ENCODE data around the gene SLC13A1.

The SLC13A1 gene

DNA sequence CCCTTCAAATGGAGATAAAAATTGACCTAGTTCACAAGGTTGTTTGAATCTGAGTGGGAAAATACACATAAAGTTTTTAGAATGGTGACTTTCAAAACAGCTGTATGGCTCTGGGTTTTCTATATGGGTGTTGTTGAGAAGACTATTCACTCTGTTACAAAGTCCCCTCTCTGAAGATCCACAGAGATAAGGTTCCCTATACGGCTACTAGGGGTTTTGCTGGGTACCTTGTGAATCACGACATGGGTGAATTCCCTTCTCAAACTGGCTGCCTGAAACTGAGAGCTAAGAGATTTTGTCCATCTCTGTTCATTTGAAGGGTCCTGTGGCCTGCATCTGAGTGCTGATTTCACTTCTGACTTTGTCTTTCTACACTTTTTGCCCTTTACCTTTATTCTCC is 11.8 kb upstream of the SLC13A1 start:
- H3K4me1 ChIP-seq (ENCODE audit: control insufficient read depth, low read length): no peaks in the 10 kb centered on the region
- H3K79me2 ChIP-seq (ENCODE audit: control insufficient read depth, low read length): no peaks in the 10 kb centered on the region
- no peak overlapping the region for H3K4me3 ChIP-seq (ENCODE audit: low read length)
- H3K27me3 ChIP-seq (ENCODE audit: control insufficient read depth, low read length): no peaks in the 10 kb centered on the region
- H3K36me3 ChIP-seq (ENCODE audit: control insufficient read depth, low read length): no peaks in the 10 kb centered on the region
- no peaks in the 10 kb centered on the region for H3F3A ChIP-seq (ENCODE audit: control insufficient read depth, insufficient read depth)
- H4K20me1 ChIP-seq (ENCODE audit: control insufficient read depth, insufficient read depth, low read depth, low read length): no peaks in the 10 kb centered on the region
- peaks cover under 1% of the 10 kb centered on the region; the same call in 1 of the 2 replicates for H3K9me3 ChIP-seq (ENCODE audit: control insufficient read depth, insufficient read depth, low read length)
- TF ChIP-seq, protein P1, sequence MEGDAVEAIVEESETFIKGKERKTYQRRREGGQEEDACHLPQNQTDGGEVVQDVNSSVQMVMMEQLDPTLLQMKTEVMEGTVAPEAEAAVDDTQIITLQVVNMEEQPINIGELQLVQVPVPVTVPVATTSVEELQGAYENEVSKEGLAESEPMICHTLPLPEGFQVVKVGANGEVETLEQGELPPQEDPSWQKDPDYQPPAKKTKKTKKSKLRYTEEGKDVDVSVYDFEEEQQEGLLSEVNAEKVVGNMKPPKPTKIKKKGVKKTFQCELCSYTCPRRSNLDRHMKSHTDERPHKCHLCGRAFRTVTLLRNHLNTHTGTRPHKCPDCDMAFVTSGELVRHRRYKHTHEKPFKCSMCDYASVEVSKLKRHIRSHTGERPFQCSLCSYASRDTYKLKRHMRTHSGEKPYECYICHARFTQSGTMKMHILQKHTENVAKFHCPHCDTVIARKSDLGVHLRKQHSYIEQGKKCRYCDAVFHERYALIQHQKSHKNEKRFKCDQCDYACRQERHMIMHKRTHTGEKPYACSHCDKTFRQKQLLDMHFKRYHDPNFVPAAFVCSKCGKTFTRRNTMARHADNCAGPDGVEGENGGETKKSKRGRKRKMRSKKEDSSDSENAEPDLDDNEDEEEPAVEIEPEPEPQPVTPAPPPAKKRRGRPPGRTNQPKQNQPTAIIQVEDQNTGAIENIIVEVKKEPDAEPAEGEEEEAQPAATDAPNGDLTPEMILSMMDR (IDR thresholded peaks at IDR 0.05; ENCODE audit: low read depth, low read length, poor library complexity, severe bottlenecking): no peak
- no peak for TF ChIP-seq EZH2phosphoT487 (IDR thresholded peaks at IDR 0.05; ENCODE audit: borderline replicate concordance, low read length)
- no peak overlapping the region for H3K4me2 ChIP-seq (ENCODE audit: low read length)
- no peaks in the 10 kb centered on the region for H3K9me2 ChIP-seq (replicated peaks; ENCODE audit: control insufficient read depth, low read length)
- H3K27ac ChIP-seq (ENCODE audit: low read depth, low read length): no peak overlapping the region

DNA sequence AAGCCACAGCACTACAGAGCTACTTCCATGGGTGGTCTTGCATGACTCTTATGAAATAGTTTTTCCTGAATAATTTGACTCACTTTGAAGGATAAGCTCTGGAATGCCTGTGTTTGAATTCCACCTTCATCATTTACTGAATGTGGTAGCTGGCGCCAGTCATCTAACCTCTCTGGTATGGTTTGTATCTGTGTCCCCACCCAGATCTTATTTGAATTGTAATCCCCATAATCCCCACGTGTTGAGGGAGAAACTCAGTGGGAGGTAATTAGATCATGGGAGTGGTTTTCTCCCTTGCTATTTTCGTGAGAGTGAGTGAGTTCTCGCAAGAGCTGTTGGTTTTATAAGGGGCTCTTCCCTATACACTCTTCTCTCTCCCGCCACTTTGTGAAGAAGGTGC is 11.2 kb upstream of the SLC13A1 start:
- H3K4me2 ChIP-seq (ENCODE audit: low read length): no peak overlapping the region

DNA sequence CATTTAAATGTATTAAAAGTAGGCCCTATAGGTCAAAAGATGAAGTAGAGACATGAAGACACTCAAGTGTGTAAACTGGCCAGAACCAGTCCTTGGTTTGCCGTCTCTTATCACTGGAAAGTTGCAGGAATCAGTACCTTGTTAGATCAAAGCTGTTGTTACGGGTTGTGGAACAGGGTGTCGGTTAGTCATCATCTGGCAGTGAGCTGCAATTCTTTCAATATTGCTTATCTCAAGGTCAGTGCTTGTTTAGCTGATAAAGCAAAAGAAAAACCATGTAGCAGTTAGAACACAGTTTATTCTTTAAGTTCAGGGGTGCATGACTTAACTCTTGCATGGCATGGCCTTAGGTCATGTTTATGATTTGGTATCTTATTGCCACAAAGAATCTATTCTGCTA is 10.0 kb upstream of the SLC13A1 start:
- Histone ChIP-seq H3K4me3 (ENCODE audit: low read length) (no peak overlapping the region), H3K9me3 (ENCODE audit: control insufficient read depth, insufficient read depth, low read length) (no peaks in the 10 kb centered on the region), H3K36me3 (ENCODE audit: control insufficient read depth, low read length) (no peaks in the 10 kb centered on the region), H3K27ac (ENCODE audit: low read depth, low read length) (no peak overlapping the region), H4K20me1 (ENCODE audit: control insufficient read depth, insufficient read depth, low read depth, low read length) (no peaks in the 10 kb centered on the region), H3K79me2 (ENCODE audit: control insufficient read depth, low read length) (no peaks in the 10 kb centered on the region), H3K4me1 (ENCODE audit: control insufficient read depth, low read length) (no peaks in the 10 kb centered on the region), H3K4me2 (ENCODE audit: low read length) (no peak overlapping the region), H3K27me3 (ENCODE audit: control insufficient read depth, low read length) (no peaks in the 10 kb centered on the region), H3F3A (ENCODE audit: control insufficient read depth, insufficient read depth) (no peaks in the 10 kb centered on the region), H3K9me2 (replicated peaks; ENCODE audit: control insufficient read depth, low read length) (no peaks in the 10 kb centered on the region)
- no peak for TF ChIP-seq EZH2phosphoT487 (IDR thresholded peaks at IDR 0.05; ENCODE audit: borderline replicate concordance, low read length)
- TF ChIP-seq, protein P1 (IDR thresholded peaks at IDR 0.05; ENCODE audit: low read depth, low read length, poor library complexity, severe bottlenecking): no peak

More for the DNA sequence above, 11.2 kb upstream of the SLC13A1 start:
- Histone ChIP-seq H4K20me1 (ENCODE audit: control insufficient read depth, insufficient read depth, low read depth, low read length) (no peaks in the 10 kb centered on the region), H3K79me2 (ENCODE audit: control insufficient read depth, low read length) (no peaks in the 10 kb centered on the region), H3K36me3 (ENCODE audit: control insufficient read depth, low read length) (no peaks in the 10 kb centered on the region), H3K9me2 (replicated peaks; ENCODE audit: control insufficient read depth, low read length) (no peaks in the 10 kb centered on the region), H3K27ac (ENCODE audit: low read depth, low read length) (no peak overlapping the region), H3F3A (ENCODE audit: control insufficient read depth, insufficient read depth) (no peaks in the 10 kb centered on the region), H3K9me3 (ENCODE audit: control insufficient read depth, insufficient read depth, low read length) (no peaks in the 10 kb centered on the region; the same call in 1 of the 2 replicates), H3K4me1 (ENCODE audit: control insufficient read depth, low read length) (no peaks in the 10 kb centered on the region), H3K4me3 (ENCODE audit: low read length) (no peak overlapping the region), H3K27me3 (ENCODE audit: control insufficient read depth, low read length) (no peaks in the 10 kb centered on the region)
- no peak for TF ChIP-seq EZH2phosphoT487 (IDR thresholded peaks at IDR 0.05; ENCODE audit: borderline replicate concordance, low read length)
- TF ChIP-seq, protein P1 (IDR thresholded peaks at IDR 0.05; ENCODE audit: low read depth, low read length, poor library complexity, severe bottlenecking): no peak

Measured in DOHH2 (cell line).